ENCODE data around the gene NCKAP5.

The NCKAP5 gene

GRCh38 chr2:133345638-133346037 is 222.6 kb downstream of the NCKAP5 start:
- Histone ChIP-seq H2BK5ac (ENCODE audit: low read depth, low read length, poor library complexity) (no peak overlapping the region), H4K12ac (ENCODE audit: low read depth, low read length) (no peak overlapping the region), H4K91ac (ENCODE audit: low read depth, low read length) (no peak overlapping the region), H4K8ac (ENCODE audit: low read depth, low read length) (no peak overlapping the region), H3K9me3 (ENCODE audit: insufficient read depth, low read depth, low read length) (no peaks in the 10 kb centered on the region), H3K18ac (ENCODE audit: low read length) (no peak overlapping the region), H3K4me2 (ENCODE audit: low read length) (no peak overlapping the region), H3K4me1 (ENCODE audit: control insufficient read depth in 1 of 2, insufficient read depth in 2 of 2, low read length in 2 of 2) (no peaks in the 10 kb centered on the region), H3K36me3 (ENCODE audit: control insufficient read depth in 1 of 2, insufficient read depth in 2 of 2, low read length in 2 of 2) (no peaks in the 10 kb centered on the region), H2AFZ (ENCODE audit: insufficient read depth, low read length, poor library complexity) (no peak overlapping the region), H3K14ac (ENCODE audit: low read length) (no peak overlapping the region), H3K4me3 (ENCODE audit: low read depth, low read length) (no peak overlapping the region), H3K79me2 (ENCODE audit: control insufficient read depth, insufficient read depth, low read length, poor library complexity) (no peaks in the 10 kb centered on the region), H3K9ac (ENCODE audit: low read length) (no peak overlapping the region), H3K79me1 (ENCODE audit: low read length) (no peaks in the 10 kb centered on the region), H3K27ac (ENCODE audit: low read depth, low read length) (no peak overlapping the region), H2BK12ac (ENCODE audit: low read length) (no peak overlapping the region), H2BK120ac (ENCODE audit: insufficient read depth, low read length, poor library complexity) (no peak overlapping the region), H3K4ac (ENCODE audit: low read depth, low read length) (no peak overlapping the region), H3K27me3 (ENCODE audit: insufficient read depth, low read length) (no peaks in the 10 kb centered on the region), H3K23ac (ENCODE audit: low read length) (no peak overlapping the region), H2AK5ac (ENCODE audit: low read length) (no peak overlapping the region)
- no peak for DNase-seq
- WGBS (ENCODE audit: extremely low coverage, insufficient coverage, insufficient read length): no CpG with 5 or more reads among the region's 1 CpG

DNA sequence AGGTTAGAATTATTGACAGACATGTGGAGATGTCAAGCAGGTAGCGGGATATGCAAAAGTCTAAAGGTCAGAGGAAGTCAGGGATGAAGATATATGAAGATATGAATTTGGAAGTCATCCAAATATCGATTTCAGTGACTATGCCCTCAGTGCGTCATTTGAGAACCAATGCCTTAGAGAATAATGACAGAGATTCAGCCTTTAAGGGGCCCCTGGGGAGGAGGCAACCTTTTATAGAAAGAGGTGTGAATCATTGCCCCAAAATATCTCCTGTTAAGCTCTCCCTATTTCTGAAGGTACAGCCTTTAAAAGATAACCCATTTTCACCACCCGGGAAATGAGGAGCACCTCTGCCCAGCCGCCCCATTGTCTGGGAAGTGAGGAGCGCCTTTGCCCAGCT is 223.4 kb downstream of the NCKAP5 start:
- H4K8ac ChIP-seq (ENCODE audit: low read depth, low read length): no peak overlapping the region
- H2AK5ac ChIP-seq (ENCODE audit: low read length): no peak overlapping the region
- no peak overlapping the region for H3K23ac ChIP-seq (ENCODE audit: low read length)
- H3K9me3 ChIP-seq (ENCODE audit: insufficient read depth, low read depth, low read length): no peaks in the 10 kb centered on the region
- no peak overlapping the region for H3K4me2 ChIP-seq (ENCODE audit: low read length)
- H3K27ac ChIP-seq (ENCODE audit: low read depth, low read length): no peak overlapping the region
- WGBS (ENCODE audit: extremely low coverage, insufficient coverage, insufficient read length): no CpG with 5 or more reads among the region's 6 CpGs
- H2AFZ ChIP-seq (ENCODE audit: insufficient read depth, low read length, poor library complexity): no peak overlapping the region
- no peak overlapping the region for H3K14ac ChIP-seq (ENCODE audit: low read length)
- H4K12ac ChIP-seq (ENCODE audit: low read depth, low read length): no peak overlapping the region
- H3K79me2 ChIP-seq (ENCODE audit: control insufficient read depth, insufficient read depth, low read length, poor library complexity): no peaks in the 10 kb centered on the region
- H3K27me3 ChIP-seq (ENCODE audit: insufficient read depth, low read length): no peaks in the 10 kb centered on the region
- H2BK5ac ChIP-seq (ENCODE audit: low read depth, low read length, poor library complexity): no peak overlapping the region
- no peak for DNase-seq
- no peak overlapping the region for H3K4ac ChIP-seq (ENCODE audit: low read depth, low read length)
- no peaks in the 10 kb centered on the region for H3K36me3 ChIP-seq (ENCODE audit: control insufficient read depth in 1 of 2, insufficient read depth in 2 of 2, low read length in 2 of 2)
- H3K18ac ChIP-seq (ENCODE audit: low read length): no peak overlapping the region
- H4K91ac ChIP-seq (ENCODE audit: low read depth, low read length): no peak overlapping the region
- H3K79me1 ChIP-seq (ENCODE audit: low read length): no peaks in the 10 kb centered on the region
- H2BK12ac ChIP-seq (ENCODE audit: low read length): no peak overlapping the region
- no peak overlapping the region for H2BK120ac ChIP-seq (ENCODE audit: insufficient read depth, low read length, poor library complexity)
- H3K4me1 ChIP-seq (ENCODE audit: control insufficient read depth in 1 of 2, insufficient read depth in 2 of 2, low read length in 2 of 2): no peaks in the 10 kb centered on the region
- no peak overlapping the region for H3K4me3 ChIP-seq (ENCODE audit: low read depth, low read length)
- no peak overlapping the region for H3K9ac ChIP-seq (ENCODE audit: low read length)

GRCh38 chr2:133343018-133343352 is 225.3 kb downstream of the NCKAP5 start:
- Histone ChIP-seq H2BK5ac (ENCODE audit: low read depth, low read length, poor library complexity) (no peak overlapping the region), H3K27ac (ENCODE audit: low read depth, low read length) (no peak overlapping the region), H3K27me3 (ENCODE audit: insufficient read depth, low read length) (no peaks in the 10 kb centered on the region), H3K4ac (ENCODE audit: low read depth, low read length) (no peak overlapping the region), H3K4me1 (ENCODE audit: control insufficient read depth in 1 of 2, insufficient read depth in 2 of 2, low read length in 2 of 2) (no peaks in the 10 kb centered on the region), H3K14ac (ENCODE audit: low read length) (no peak overlapping the region), H4K91ac (ENCODE audit: low read depth, low read length) (no peak overlapping the region), H3K9ac (ENCODE audit: low read length) (no peak overlapping the region), H4K8ac (ENCODE audit: low read depth, low read length) (no peak overlapping the region), H4K12ac (ENCODE audit: low read depth, low read length) (no peak overlapping the region), H3K9me3 (ENCODE audit: insufficient read depth, low read depth, low read length) (no peaks in the 10 kb centered on the region), H3K79me1 (ENCODE audit: low read length) (no peaks in the 10 kb centered on the region), H3K18ac (ENCODE audit: low read length) (no peak overlapping the region), H2BK12ac (ENCODE audit: low read length) (no peak overlapping the region), H2AK5ac (ENCODE audit: low read length) (no peak overlapping the region), H2AFZ (ENCODE audit: insufficient read depth, low read length, poor library complexity) (no peak overlapping the region), H2BK120ac (ENCODE audit: insufficient read depth, low read length, poor library complexity) (no peak overlapping the region), H3K79me2 (ENCODE audit: control insufficient read depth, insufficient read depth, low read length, poor library complexity) (no peaks in the 10 kb centered on the region), H3K4me3 (ENCODE audit: low read depth, low read length) (no peak overlapping the region), H3K23ac (ENCODE audit: low read length) (no peak overlapping the region), H3K4me2 (ENCODE audit: low read length) (no peak overlapping the region), H3K36me3 (ENCODE audit: control insufficient read depth in 1 of 2, insufficient read depth in 2 of 2, low read length in 2 of 2) (no peaks in the 10 kb centered on the region)
- no peak for DNase-seq

DNA sequence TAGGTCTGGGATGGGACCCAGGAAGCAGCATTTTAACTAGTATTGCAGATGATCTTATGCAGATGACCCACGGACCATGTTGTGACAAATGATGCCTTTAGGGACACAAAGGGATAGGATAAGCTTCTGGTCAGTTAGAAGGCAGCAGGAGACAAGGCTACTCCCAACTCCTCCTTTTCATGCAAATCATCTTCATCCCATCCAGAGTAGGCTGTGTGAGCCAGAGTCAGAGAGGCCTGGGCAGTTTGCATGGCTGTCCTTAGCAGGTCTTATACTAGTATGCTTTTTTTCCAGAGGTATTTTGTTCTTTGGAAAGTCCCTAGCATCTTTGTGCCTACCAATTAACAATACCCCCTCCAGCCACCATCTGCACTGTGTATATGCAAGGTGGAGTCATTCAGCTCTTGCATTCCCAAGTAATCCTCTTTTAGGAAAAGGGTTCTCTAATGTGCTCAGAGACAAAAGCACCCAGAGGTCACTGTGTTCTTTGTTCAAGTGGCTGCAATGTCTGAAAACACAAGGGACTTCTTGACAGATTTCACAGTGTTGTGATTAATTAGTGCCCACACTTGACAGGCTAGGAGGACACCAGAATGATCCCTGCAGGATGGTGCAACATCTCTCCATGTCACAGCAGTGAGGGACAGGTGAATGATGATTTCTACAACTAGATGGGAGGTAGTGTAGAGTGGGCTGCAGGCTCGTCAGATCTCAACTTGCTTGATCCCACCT is 225.8 kb downstream of the NCKAP5 start:
- H3K79me2 ChIP-seq (ENCODE audit: control insufficient read depth, insufficient read depth, low read length, poor library complexity): no peaks in the 10 kb centered on the region
- no peak overlapping the region for H2AK5ac ChIP-seq (ENCODE audit: low read length)
- H3K23ac ChIP-seq (ENCODE audit: low read length): no peak overlapping the region
- H3K14ac ChIP-seq (ENCODE audit: low read length): no peak overlapping the region
- H3K4me1 ChIP-seq (ENCODE audit: control insufficient read depth in 1 of 2, insufficient read depth in 2 of 2, low read length in 2 of 2): no peaks in the 10 kb centered on the region
- no peaks in the 10 kb centered on the region for H3K79me1 ChIP-seq (ENCODE audit: low read length)
- H2BK12ac ChIP-seq (ENCODE audit: low read length): no peak overlapping the region
- no peak for DNase-seq
- H3K4me3 ChIP-seq (ENCODE audit: low read depth, low read length): no peak overlapping the region
- H3K18ac ChIP-seq (ENCODE audit: low read length): no peak overlapping the region
- no peak overlapping the region for H2AFZ ChIP-seq (ENCODE audit: insufficient read depth, low read length, poor library complexity)
- no peak overlapping the region for H2BK5ac ChIP-seq (ENCODE audit: low read depth, low read length, poor library complexity)
- H3K9me3 ChIP-seq (ENCODE audit: insufficient read depth, low read depth, low read length): no peaks in the 10 kb centered on the region
- no CpG with 5 or more reads among the region's 2 CpGs for WGBS (ENCODE audit: extremely low coverage, insufficient coverage, insufficient read length)
- no peak overlapping the region for H2BK120ac ChIP-seq (ENCODE audit: insufficient read depth, low read length, poor library complexity)
- H3K27ac ChIP-seq (ENCODE audit: low read depth, low read length): no peak overlapping the region
- no peak overlapping the region for H3K4ac ChIP-seq (ENCODE audit: low read depth, low read length)
- no peak overlapping the region for H3K9ac ChIP-seq (ENCODE audit: low read length)
- H3K27me3 ChIP-seq (ENCODE audit: insufficient read depth, low read length): no peaks in the 10 kb centered on the region
- H4K91ac ChIP-seq (ENCODE audit: low read depth, low read length): no peak overlapping the region
- H3K4me2 ChIP-seq (ENCODE audit: low read length): no peak overlapping the region
- H4K12ac ChIP-seq (ENCODE audit: low read depth, low read length): no peak overlapping the region
- no peaks in the 10 kb centered on the region for H3K36me3 ChIP-seq (ENCODE audit: control insufficient read depth in 1 of 2, insufficient read depth in 2 of 2, low read length in 2 of 2)
- no peak overlapping the region for H4K8ac ChIP-seq (ENCODE audit: low read depth, low read length)
